Measurements from ENCODE around the gene CAMK1D.

DNA sequence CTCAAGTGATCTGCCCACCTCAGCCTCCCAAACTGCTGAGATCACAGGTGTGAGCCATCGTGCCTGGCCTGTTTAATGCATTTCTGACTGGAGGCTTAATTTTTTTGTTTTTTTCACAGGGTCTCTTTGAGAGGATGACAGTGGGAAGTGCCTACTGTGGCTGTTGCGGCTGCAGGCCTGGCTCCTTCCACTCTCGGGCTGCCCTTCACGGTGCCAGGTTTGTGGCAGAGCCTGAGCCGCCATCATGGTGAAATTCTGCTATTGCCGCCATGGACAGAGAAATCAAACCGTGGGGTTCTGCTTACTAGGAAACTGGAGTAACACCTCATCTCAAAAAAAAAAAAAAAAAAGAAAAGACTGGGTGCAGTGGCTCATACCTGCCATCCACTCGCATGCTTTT is 142.7 kb downstream of the CAMK1D start:
- TF ChIP-seq CTCF (IDR thresholded peaks at IDR 0.05) (no peak), POLR2AphosphoS5 (IDR thresholded peaks at IDR 0.05) (no peak), EP300 (IDR thresholded peaks at IDR 0.05; ENCODE audit: low read depth) (no peak), POLR2A (IDR thresholded peaks at IDR 0.05) (no peak)
